Endothelial cell of umbilical vein (primary cell): ENCODE data around the gene PLXDC1. TPM values are rescaled to one million over a fixed set of nuclear protein-coding genes. Genes with fewer than 3 reads are reported as not detected.

Experiments used
- BruUV-seq: library from RNA; stranded (reverse); fragments of 400-500 nt; replicated peaks from 2 replicates; lab custom pipeline; 2021; lab: Mats Ljungman, UMichigan
- CTCF ChIA-PET: fragments of 300-600, 350-600 bp; sonication (Branson Sonifier 250); formaldehyde crosslinking; loops from one replicate; lab custom pipeline; 2021; ENCODE audit warnings: antibody characterized with exemption, inconsistent platforms; lab: Charles Lee
- POLR2A ChIA-PET: fragments of 300-600, 350-600 bp; sonication (Branson Sonifier 250); formaldehyde crosslinking; loops from one replicate; lab custom pipeline; 2021; ENCODE audit warnings: antibody characterized with exemption, inconsistent platforms; lab: Charles Lee
- DNase-seq: peaks from one replicate; pipeline ENCODE4 v3.0.0-alpha.2; 2011; ENCODE audit warnings: low read depth, low spot score
- FAIRE-seq: peaks from 2 replicates; lab custom pipeline; 2011; peaks lifted over from hg19 to GRCh38; lab: Jason Lieb, UNC
- H2AFZ ChIP-seq: 2 replicates; pipeline ENCODE4 v1.6.0; 2012; ENCODE audit warnings: low read depth, low read length, control low read depth, inconsistent platforms
- H3K27ac ChIP-seq: 2 replicates; pipeline ENCODE4 v1.5.1; 2011; ENCODE audit warnings: low read depth, mild to moderate bottlenecking, control low read depth, low read length, moderate library complexity; ENCODE audit not compliant: insufficient read depth
- H3K27me3 ChIP-seq, 2 experiments: 2 replicates each; pipeline versions ENCODE4 v1.6.0 to v1.6.1; 2011; ENCODE audit warnings: low read length in 2 of 2, mixed read lengths in 1 of 2; ENCODE audit not compliant: control insufficient read depth in 2 of 2, insufficient read depth in 2 of 2
- H3K36me3 ChIP-seq, 2 experiments: 2 replicates in 1 of 2; 3 replicates in 1 of 2; pipeline ENCODE4 v1.5.1; 2011; ENCODE audit warnings: low read length in 2 of 2, mild to moderate bottlenecking in 1 of 2, moderate library complexity in 1 of 2; ENCODE audit not compliant: control insufficient read depth in 2 of 2, insufficient read depth in 2 of 2; ENCODE audit errors: extremely low read depth in 1 of 2
- H3K4me1 ChIP-seq: 3 replicates; pipeline ENCODE4 v1.5.1; 2011; ENCODE audit warnings: mild to moderate bottlenecking, low read length; ENCODE audit not compliant: control insufficient read depth, insufficient read depth; ENCODE audit errors: extremely low read depth
- H3K4me2 ChIP-seq: 2 replicates; pipeline ENCODE4 v1.6.1; 2011; ENCODE audit warnings: low read length, control low read depth, mixed read lengths; ENCODE audit not compliant: insufficient read depth
- H3K4me3 ChIP-seq, 3 experiments: fragments of 200-600 bp in 1 of 3; sonication (generic), shearing (Covaris generic) in 1 of 3; replicated peaks in 1 of 3; 2 replicates each; pipeline ENCODE4 v1.5.1; 2011 to 2016; ENCODE audit warnings: control low read depth in 3 of 3, low read length in 3 of 3, mild to moderate bottlenecking in 2 of 3, inconsistent platforms in 1 of 3, low read depth in 1 of 3, moderate library complexity in 1 of 3; ENCODE audit not compliant: insufficient read depth in 1 of 3
- H3K79me2 ChIP-seq: 2 replicates; pipeline ENCODE4 v1.6.0; 2012; ENCODE audit warnings: low read length, inconsistent platforms; ENCODE audit not compliant: control insufficient read depth, insufficient read depth
- H3K9ac ChIP-seq: replicated peaks from 2 replicates; pipeline ENCODE3; 2011; ENCODE audit warnings: low read length, control low read depth; ENCODE audit not compliant: insufficient read depth; ENCODE audit errors: extremely low read depth
- H3K9me1 ChIP-seq: replicated peaks from 3 replicates; pipeline ENCODE4 v1.6.0; 2011; ENCODE audit warnings: mild to moderate bottlenecking, low read length; ENCODE audit not compliant: control insufficient read depth, insufficient read depth; ENCODE audit errors: extremely low read depth
- H3K9me3 ChIP-seq: replicated peaks from 2 replicates; pipeline ENCODE4 v1.5.1; 2012; ENCODE audit warnings: low read length, inconsistent platforms; ENCODE audit not compliant: control insufficient read depth, insufficient read depth
- H4K20me1 ChIP-seq: replicated peaks from 2 replicates; pipeline ENCODE3; 2011; ENCODE audit warnings: mild to moderate bottlenecking, low read length; ENCODE audit not compliant: control insufficient read depth, insufficient read depth; ENCODE audit errors: extremely low read depth
- EZH2 ChIP-seq: IDR thresholded peaks from 2 replicates; pipeline ENCODE4 v1.6.1; 2012; ENCODE audit warnings: borderline replicate concordance, low read depth, mild to moderate bottlenecking, moderate library complexity, low read length, inconsistent platforms; ENCODE audit not compliant: severe bottlenecking
- FOS ChIP-seq: IDR thresholded peaks from 2 replicates; pipeline ENCODE4 v1.6.1; 2011; ENCODE audit warnings: mild to moderate bottlenecking, low read length, moderate library complexity, borderline replicate concordance; ENCODE audit not compliant: insufficient read depth
- GATA2 ChIP-seq: IDR thresholded peaks from 2 replicates; pipeline ENCODE4 v1.7.0; 2011; ENCODE audit warnings: low read depth, mild to moderate bottlenecking, moderate library complexity, mixed read lengths, low read length; ENCODE audit not compliant: insufficient read length, insufficient read depth
- JUN ChIP-seq: IDR thresholded peaks from 2 replicates; pipeline ENCODE4 v1.6.1; 2011; ENCODE audit warnings: borderline replicate concordance, low read depth; ENCODE audit not compliant: insufficient read length, insufficient read depth
- MAX ChIP-seq: IDR thresholded peaks from 2 replicates; pipeline ENCODE4 v1.6.1; 2011; ENCODE audit not compliant: insufficient read depth, insufficient read length
- MYC ChIP-seq: IDR thresholded peaks from one replicate; pipeline ENCODE4 v1.6.1; 2011; ENCODE audit warnings: mild to moderate bottlenecking, low read depth, low read length
- POLR2A ChIP-seq: IDR thresholded peaks from 2 replicates; pipeline ENCODE4 v1.6.1; 2012; ENCODE audit warnings: low read depth, mild to moderate bottlenecking, control low read depth, low read length
- POLR2AphosphoS5 ChIP-seq: IDR thresholded peaks from 2 replicates; pipeline ENCODE4 v1.6.1; 2012; ENCODE audit warnings: low read depth, mild to moderate bottlenecking, control low read depth, low read length, moderate library complexity; ENCODE audit not compliant: insufficient read depth
- dilution Hi-C: fragments of 300-500 bp; cut with MboI; formaldehyde crosslinking; loops from one replicate; pipeline ENCODE4 v1.15.0; 2019; ENCODE audit warnings: low sequenced_read_pairs; ENCODE audit not compliant: extremely low pct_ligation_motif_present
- intact Hi-C: fragments of 100-400 bp; cut with micrococcal nuclease; formaldehyde crosslinking; loops from one replicate; pipeline ENCODE4 v1.10.0; 2022
- polyA plus RNA-seq, 4 experiments: library from polyadenylated mRNA; depleted of rRNA in 3 of 4; stranded (reverse) in 3 of 4; unstranded in 1 of 4; fragments of >200 nt; gene quantifications; 2 replicates each; pipeline versions ENCODE4 v1.2.1 to v1.2.3, GENCODE V29; 2011 to 2012; ENCODE audit warnings: missing spikeins in 1 of 4
- total RNA-seq: library from RNA; stranded (reverse); gene quantifications from 2 replicates; pipeline ENCODE4 v1.2.3, GENCODE V29; 2021
- TF ChIP-seq, protein P1 (sequence below), 2 donors: IDR thresholded peaks; 1 replicate in 1 of 2; 2 replicates in 1 of 2; pipeline ENCODE4 v1.5.1; 2011; ENCODE audit warnings: low read length in 2 of 2, mild to moderate bottlenecking in 2 of 2, moderate library complexity in 2 of 2, control low read depth in 1 of 2, inconsistent platforms in 1 of 2, low read depth in 1 of 2; ENCODE audit not compliant: insufficient read depth in 1 of 2; ENCODE audit errors: extremely low read depth in 1 of 2

Gene PLXDC1
- total and polyA plus RNA-seq, 2 donors (not counting 3 experiments of a cell fraction or from before 2014, with no cell fraction given), result 0.03 TPM; not detected in 1

GRCh38 chr17:39115135-39115534 is 36.3 kb downstream of the PLXDC1 start:
- CTCF ChIA-PET, result interaction anchor here (0.9 to 1.7 kb wide), 4 partner anchors 10 to 132 kb away, joined by 3 to 9 read pairs (median 3); no protein-coding TSS in a partner anchor

DNA sequence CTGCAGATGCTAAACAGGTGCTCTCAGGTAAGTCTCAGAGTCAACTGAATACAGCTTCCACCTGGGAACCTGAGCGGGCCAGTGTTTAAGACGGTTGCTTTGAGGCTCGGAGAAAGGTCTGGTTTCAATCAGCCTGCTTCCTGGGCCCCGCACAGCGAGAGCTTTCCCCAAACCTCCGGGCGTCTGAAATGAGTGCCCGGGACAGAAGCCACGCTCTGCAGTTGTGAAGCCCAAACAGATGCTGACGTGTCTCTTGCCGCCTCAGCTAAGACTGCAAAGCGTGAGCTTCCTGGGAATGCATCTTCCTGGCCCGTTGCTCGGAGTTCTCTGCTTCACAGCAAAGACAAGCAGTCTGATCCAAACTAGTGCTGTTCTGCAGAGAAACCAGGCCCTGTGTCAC is 36.7 kb downstream of the PLXDC1 start:
- H3K4me3 ChIP-seq, result no peak overlapping the region
- no TSS peak for BruUV-seq
- no peaks in the 10 kb centered on the region for H3K4me1 ChIP-seq
- no peaks in the 10 kb centered on the region for H4K20me1 ChIP-seq
- dilution Hi-C loops, result no loop called here
- peaks cover 4 to 11% of the 10 kb centered on the region in 2 experiments for H3K27me3 ChIP-seq
- H3K27ac ChIP-seq, result no peak overlapping the region
- ChIA-PET CTCF (interaction anchor here (0.9 to 1.7 kb wide), 4 partner anchors 10 to 132 kb away, joined by 3 to 9 read pairs (median 3); no protein-coding TSS in a partner anchor), POLR2A (no interaction called here)
- no peak for DNase-seq
- H3K9ac ChIP-seq, result no peak overlapping the region
- TF ChIP-seq FOS (no peak), JUN (no peak), MAX (no peak), EZH2 (no peak), POLR2AphosphoS5 (no peak), GATA2 (no peak), MYC (no peak), POLR2A (no peak)
- TF ChIP-seq, protein P1, sequence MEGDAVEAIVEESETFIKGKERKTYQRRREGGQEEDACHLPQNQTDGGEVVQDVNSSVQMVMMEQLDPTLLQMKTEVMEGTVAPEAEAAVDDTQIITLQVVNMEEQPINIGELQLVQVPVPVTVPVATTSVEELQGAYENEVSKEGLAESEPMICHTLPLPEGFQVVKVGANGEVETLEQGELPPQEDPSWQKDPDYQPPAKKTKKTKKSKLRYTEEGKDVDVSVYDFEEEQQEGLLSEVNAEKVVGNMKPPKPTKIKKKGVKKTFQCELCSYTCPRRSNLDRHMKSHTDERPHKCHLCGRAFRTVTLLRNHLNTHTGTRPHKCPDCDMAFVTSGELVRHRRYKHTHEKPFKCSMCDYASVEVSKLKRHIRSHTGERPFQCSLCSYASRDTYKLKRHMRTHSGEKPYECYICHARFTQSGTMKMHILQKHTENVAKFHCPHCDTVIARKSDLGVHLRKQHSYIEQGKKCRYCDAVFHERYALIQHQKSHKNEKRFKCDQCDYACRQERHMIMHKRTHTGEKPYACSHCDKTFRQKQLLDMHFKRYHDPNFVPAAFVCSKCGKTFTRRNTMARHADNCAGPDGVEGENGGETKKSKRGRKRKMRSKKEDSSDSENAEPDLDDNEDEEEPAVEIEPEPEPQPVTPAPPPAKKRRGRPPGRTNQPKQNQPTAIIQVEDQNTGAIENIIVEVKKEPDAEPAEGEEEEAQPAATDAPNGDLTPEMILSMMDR (IDR thresholded peaks at IDR 0.05; ENCODE audit: extremely low read depth in 1 of 2, insufficient read depth in 1 of 2, low read depth in 1 of 2, low read length in 2 of 2), result no peak
- intact Hi-C loops, result no loop called here
- FAIRE-seq, result no peak
- no peak overlapping the region for H2AFZ ChIP-seq
- no peaks in the 10 kb centered on the region for H3K79me2 ChIP-seq
- H3K9me3 ChIP-seq, result no peaks in the 10 kb centered on the region
- H3K36me3 ChIP-seq, result no peaks in the 10 kb centered on the region
- H3K4me2 ChIP-seq, result no peak overlapping the region
- no peaks in the 10 kb centered on the region for H3K9me1 ChIP-seq

More at GRCh38 chr17:39115135-39115534, 36.3 kb downstream of the PLXDC1 start:
- H3K27ac ChIP-seq, result no peak overlapping the region
- intact Hi-C loops (no loop called here), dilution Hi-C loops (no loop called here)
- no peaks in the 10 kb centered on the region for H3K4me1 ChIP-seq
- no peaks in the 10 kb centered on the region for H4K20me1 ChIP-seq
- no peaks in the 10 kb centered on the region for H3K9me1 ChIP-seq
- H3K9me3 ChIP-seq, result no peaks in the 10 kb centered on the region
- DNase-seq, result no peak
- no peaks in the 10 kb centered on the region for H3K36me3 ChIP-seq
- H3K4me3 ChIP-seq, result no peak overlapping the region
- TF ChIP-seq MAX, result no peak
- no TSS peak for BruUV-seq
- POLR2A ChIA-PET, result no interaction called here
- no peak overlapping the region for H3K4me2 ChIP-seq
- H3K79me2 ChIP-seq, result no peaks in the 10 kb centered on the region
- H3K27me3 ChIP-seq, result peaks cover 4 to 11% of the 10 kb centered on the region in 2 experiments
- no peak overlapping the region for H3K9ac ChIP-seq
- FAIRE-seq, result no peak
- no peak overlapping the region for H2AFZ ChIP-seq
